ENCODE results near the gene ZBTB4.
"Not testable (repeated sequence)": the region's sequence is repeated elsewhere in the genome, so short reads cannot be mapped to it uniquely, and the experiment has no call there.

The ZBTB4 gene

GRCh38 chr17:7483255-7484066 is 4.0 kb upstream of the ZBTB4 start:
- no peak overlapping the region for H2BK120ac ChIP-seq (ENCODE audit: low read depth, low read length)
- DNase-seq (ENCODE audit: low spot score) = peak; percentile 94
- peak overlapping the region; percentile 71 for H3K9ac ChIP-seq (ENCODE audit: low read depth, low read length, poor library complexity)
- H2BK5ac ChIP-seq (ENCODE audit: low read length) = peak overlapping the region; percentile 14
- no peak overlapping the region for H3K14ac ChIP-seq (ENCODE audit: low read length)
- H3K4ac ChIP-seq (ENCODE audit: low read length) = peak overlapping the region; percentile 58
- peak overlapping the region; percentile 96 for H2AFZ ChIP-seq (ENCODE audit: low read length)
- H3K27ac ChIP-seq (replicated peaks; ENCODE audit: low read length) = peak overlapping the region; percentile 97
- peak overlapping the region; percentile 72 for H4K8ac ChIP-seq (ENCODE audit: low read depth, low read length)
- peak overlapping the region; percentile 46 for H4K91ac ChIP-seq (ENCODE audit: low read depth, low read length, poor library complexity)
- peaks cover 0 to 23% of the 10 kb centered on the region in 2 donors for H3K36me3 ChIP-seq (replicated peaks in 1 of 2; ENCODE audit: control insufficient read depth in 2 of 2, insufficient read depth in 2 of 2, low read length in 2 of 2)
- H2BK12ac ChIP-seq (ENCODE audit: low read length) = no peak overlapping the region
- H3K23ac ChIP-seq (ENCODE audit: low read depth, low read length, poor library complexity) = no peak overlapping the region
- H2BK15ac ChIP-seq (ENCODE audit: low read length) = peak overlapping the region; percentile 69
- no peaks in the 10 kb centered on the region for H3K9me3 ChIP-seq (replicated peaks in 1 of 2; ENCODE audit: control insufficient read depth in 2 of 2, insufficient read depth in 1 of 2, low read depth in 1 of 2, low read length in 2 of 2)
- H3K4me3 ChIP-seq (ENCODE audit: low read length in 2 of 2) = peak overlapping the region; percentile 68 to 93
- H3K27me3 ChIP-seq (ENCODE audit: control insufficient read depth in 3 of 3, insufficient read depth in 3 of 3, low read depth in 1 of 3, low read length in 3 of 3) = no peaks in the 10 kb centered on the region
- WGBS, 2 donors (ENCODE audit: extremely low coverage in 2 of 2, insufficient read length in 2 of 2, insufficient replicate concordance in 1 of 2) = no CpG with 5 or more reads among the region's 38 CpGs
- peaks cover 18 to 25% of the 10 kb centered on the region in 2 donors for H3K4me1 ChIP-seq (ENCODE audit: control insufficient read depth in 2 of 2, insufficient read depth in 1 of 2, low read depth in 1 of 2, low read length in 2 of 2)
- H3K4me2 ChIP-seq (ENCODE audit: insufficient read depth, low read length, poor library complexity, severe bottlenecking) = peak overlapping the region; percentile 60
- H2AK5ac ChIP-seq (ENCODE audit: low read depth, low read length) = peak overlapping the region; percentile 53
- peaks cover 1% of the 10 kb centered on the region for H3K79me1 ChIP-seq (ENCODE audit: low read depth, low read length)
- peak overlapping the region; percentile 95 for H3K18ac ChIP-seq (ENCODE audit: low read length)

DNA sequence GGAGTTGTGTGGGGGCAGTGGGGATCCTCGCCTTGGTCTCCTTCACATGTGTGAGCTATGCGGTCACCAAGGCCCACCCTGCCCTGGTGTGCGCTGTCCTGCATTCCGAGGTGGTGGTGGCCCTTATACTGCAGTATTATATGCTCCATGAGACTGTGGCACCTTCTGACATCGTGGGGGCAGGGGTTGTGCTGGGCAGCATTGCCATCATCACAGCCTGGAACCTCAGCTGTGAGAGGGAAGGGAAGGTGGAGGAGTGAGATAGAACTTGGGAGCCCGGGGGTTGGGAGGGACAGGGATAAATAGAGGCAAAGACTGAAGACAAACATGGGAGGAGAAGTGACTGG is 3.3 kb upstream of the ZBTB4 start:
- not testable (repeated sequence) for H3K27me3 ChIP-seq (ENCODE audit: control insufficient read depth in 3 of 3, insufficient read depth in 3 of 3, low read depth in 1 of 3, low read length in 3 of 3); H2BK12ac ChIP-seq (ENCODE audit: low read length); DNase-seq (ENCODE audit: low spot score); H2BK120ac ChIP-seq (ENCODE audit: low read depth, low read length); H3K18ac ChIP-seq (ENCODE audit: low read length); H3K79me1 ChIP-seq (ENCODE audit: low read depth, low read length); H3K14ac ChIP-seq (ENCODE audit: low read length); H3K4ac ChIP-seq (ENCODE audit: low read length); H3K4me2 ChIP-seq (ENCODE audit: insufficient read depth, low read length, poor library complexity, severe bottlenecking); H3K9me3 ChIP-seq (replicated peaks in 1 of 2; ENCODE audit: control insufficient read depth in 2 of 2, insufficient read depth in 1 of 2, low read depth in 1 of 2, low read length in 2 of 2); H3K9ac ChIP-seq (ENCODE audit: low read depth, low read length, poor library complexity)
- peak overlapping the region; percentile 62 for H2BK15ac ChIP-seq (ENCODE audit: low read length)
- no CpG with 5 or more reads among the region's 6 CpGs for WGBS, 2 donors (ENCODE audit: extremely low coverage in 2 of 2, insufficient read length in 2 of 2, insufficient replicate concordance in 1 of 2)
- H3K4me1 ChIP-seq (ENCODE audit: control insufficient read depth in 2 of 2, insufficient read depth in 1 of 2, low read depth in 1 of 2, low read length in 2 of 2) = peaks cover 25 to 31% of the 10 kb centered on the region in 2 donors
- peak overlapping the region in 1 of 2 donors; percentile 68 for H3K4me3 ChIP-seq (ENCODE audit: low read length in 2 of 2)
- H2AK5ac ChIP-seq (ENCODE audit: low read depth, low read length) = peak overlapping the region; percentile 53
- peak overlapping the region; percentile 14 for H2BK5ac ChIP-seq (ENCODE audit: low read length)
- H3K23ac ChIP-seq (ENCODE audit: low read depth, low read length, poor library complexity) = peak overlapping the region; percentile 80
- peak overlapping the region; percentile 72 for H4K8ac ChIP-seq (ENCODE audit: low read depth, low read length)
- peaks cover 0 to 21% of the 10 kb centered on the region in 2 donors for H3K36me3 ChIP-seq (replicated peaks in 1 of 2; ENCODE audit: control insufficient read depth in 2 of 2, insufficient read depth in 2 of 2, low read length in 2 of 2)
- H4K91ac ChIP-seq (ENCODE audit: low read depth, low read length, poor library complexity) = peak overlapping the region; percentile 46
- H2AFZ ChIP-seq (ENCODE audit: low read length) = peak overlapping the region; percentile 96
- peak overlapping the region; percentile 97 for H3K27ac ChIP-seq (replicated peaks; ENCODE audit: low read length)

DNA sequence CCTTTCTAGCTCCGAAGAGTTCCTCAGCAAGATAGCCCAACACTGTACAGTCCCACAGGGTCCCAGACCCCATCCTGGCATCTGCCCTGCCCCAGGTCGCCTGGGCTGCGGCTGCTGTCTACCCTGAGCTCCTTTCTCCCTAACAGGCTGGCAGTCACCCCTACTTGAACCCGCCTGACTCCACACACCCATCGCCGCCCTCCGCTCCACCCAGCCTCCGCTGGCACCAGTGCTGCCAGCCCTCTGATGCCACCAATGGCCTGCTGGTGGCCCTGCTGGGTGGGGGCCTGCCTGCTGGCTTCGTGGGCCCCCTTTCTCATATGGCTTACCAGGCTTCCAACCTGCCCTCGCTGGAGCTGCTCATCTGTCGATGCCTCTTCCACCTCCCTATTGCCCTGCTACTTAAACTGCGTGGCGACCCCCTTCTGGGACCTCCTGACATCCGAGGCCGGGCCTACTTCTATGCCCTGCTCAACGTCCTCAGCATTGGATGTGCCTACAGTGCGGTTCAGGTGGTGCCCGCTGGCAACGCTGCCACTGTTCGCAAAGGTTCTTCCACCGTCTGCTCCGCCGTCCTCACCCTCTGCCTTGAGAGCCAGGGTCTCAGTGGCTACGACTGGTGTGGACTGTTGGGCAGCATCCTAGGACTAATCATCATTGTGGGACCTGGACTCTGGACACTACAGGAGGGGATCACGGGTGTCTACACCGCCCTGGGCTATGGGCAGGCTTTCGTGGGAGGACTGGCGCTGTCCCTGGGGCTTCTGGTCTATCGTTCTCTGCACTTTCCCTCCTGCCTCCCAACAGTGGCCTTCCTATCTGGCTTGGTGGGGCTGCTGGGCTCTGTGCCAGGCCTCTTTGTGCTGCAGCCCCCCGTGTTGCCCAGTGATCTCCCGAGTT is 2.7 kb upstream of the ZBTB4 start:
- H4K8ac ChIP-seq (ENCODE audit: low read depth, low read length); DNase-seq (ENCODE audit: low spot score); H3K9me3 ChIP-seq (replicated peaks in 1 of 2; ENCODE audit: control insufficient read depth in 2 of 2, insufficient read depth in 1 of 2, low read depth in 1 of 2, low read length in 2 of 2); H3K79me1 ChIP-seq (ENCODE audit: low read depth, low read length); H3K14ac ChIP-seq (ENCODE audit: low read length); H3K18ac ChIP-seq (ENCODE audit: low read length); H3K27me3 ChIP-seq (ENCODE audit: control insufficient read depth in 3 of 3, insufficient read depth in 3 of 3, low read depth in 1 of 3, low read length in 3 of 3); H2BK12ac ChIP-seq (ENCODE audit: low read length); H3K27ac ChIP-seq (replicated peaks; ENCODE audit: low read length); H3K4me2 ChIP-seq (ENCODE audit: insufficient read depth, low read length, poor library complexity, severe bottlenecking); H3K9ac ChIP-seq (ENCODE audit: low read depth, low read length, poor library complexity); H2AFZ ChIP-seq (ENCODE audit: low read length); H2BK120ac ChIP-seq (ENCODE audit: low read depth, low read length): not testable (repeated sequence)
- Histone ChIP-seq H2BK5ac (ENCODE audit: low read length) (peak overlapping the region; percentile 43), H3K4me1 (ENCODE audit: control insufficient read depth in 2 of 2, insufficient read depth in 1 of 2, low read depth in 1 of 2, low read length in 2 of 2) (peaks cover 28 to 36% of the 10 kb centered on the region in 2 donors), H2AK5ac (ENCODE audit: low read depth, low read length) (peak overlapping the region; percentile 60), H3K36me3 (replicated peaks in 1 of 2; ENCODE audit: control insufficient read depth in 2 of 2, insufficient read depth in 2 of 2, low read length in 2 of 2) (peaks cover 0 to 15% of the 10 kb centered on the region in 2 donors), H3K4me3 (ENCODE audit: low read length in 2 of 2) (peak overlapping the region in 1 of 2 donors; percentile 68), H4K91ac (ENCODE audit: low read depth, low read length, poor library complexity) (peak overlapping the region; percentile 22), H3K23ac (ENCODE audit: low read depth, low read length, poor library complexity) (peak overlapping the region; percentile 80), H3K4ac (ENCODE audit: low read length) (peak overlapping the region; percentile 46), H2BK15ac (ENCODE audit: low read length) (peak overlapping the region; percentile 62)
- no CpG with 5 or more reads among the region's 31 CpGs for WGBS, 2 donors (ENCODE audit: extremely low coverage in 2 of 2, insufficient read length in 2 of 2, insufficient replicate concordance in 1 of 2)

DNA sequence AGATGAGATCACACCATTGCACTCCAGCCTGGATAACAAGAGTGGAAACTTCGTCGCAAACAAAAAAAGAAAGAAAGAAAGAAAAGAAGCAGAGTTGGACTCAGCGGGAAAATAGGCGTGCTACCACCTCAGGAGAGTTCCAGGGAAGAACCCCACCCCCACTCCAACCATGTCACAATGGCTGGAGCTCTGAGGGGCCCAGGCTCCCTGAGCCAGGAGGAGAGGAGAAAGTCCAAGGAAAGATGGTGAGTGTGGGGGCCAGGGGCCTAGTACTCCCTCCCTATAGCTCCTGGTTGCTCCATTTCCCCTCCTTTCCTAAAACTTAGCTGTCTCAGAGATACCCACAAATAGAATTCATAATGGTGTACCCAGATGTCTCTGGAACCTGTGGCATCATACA is 1.8 kb upstream of the ZBTB4 start, which contains the start of gene SLC35G6:
TSS of gene SLC35G6 (plus strand) at position 172 of the 400 bp plus-strand sequence. CDS start at position 243, 71 bp downstream.
- H3K36me3 ChIP-seq (replicated peaks in 1 of 2; ENCODE audit: control insufficient read depth in 2 of 2, insufficient read depth in 2 of 2, low read length in 2 of 2); H4K91ac ChIP-seq (ENCODE audit: low read depth, low read length, poor library complexity); H3K9ac ChIP-seq (ENCODE audit: low read depth, low read length, poor library complexity); H2BK120ac ChIP-seq (ENCODE audit: low read depth, low read length); H3K79me1 ChIP-seq (ENCODE audit: low read depth, low read length); H3K14ac ChIP-seq (ENCODE audit: low read length); H3K27me3 ChIP-seq (ENCODE audit: control insufficient read depth in 3 of 3, insufficient read depth in 3 of 3, low read depth in 1 of 3, low read length in 3 of 3); H3K9me3 ChIP-seq (replicated peaks in 1 of 2; ENCODE audit: control insufficient read depth in 2 of 2, insufficient read depth in 1 of 2, low read depth in 1 of 2, low read length in 2 of 2); H3K27ac ChIP-seq (replicated peaks; ENCODE audit: low read length); H3K18ac ChIP-seq (ENCODE audit: low read length); H4K8ac ChIP-seq (ENCODE audit: low read depth, low read length); DNase-seq (ENCODE audit: low spot score); H2BK12ac ChIP-seq (ENCODE audit: low read length): not testable (repeated sequence)
- no CpG with 5 or more reads among the region's 4 CpGs for WGBS, 2 donors (ENCODE audit: extremely low coverage in 2 of 2, insufficient read length in 2 of 2, insufficient replicate concordance in 1 of 2)
- Histone ChIP-seq H2BK15ac (ENCODE audit: low read length) (peak within 1 kb of the TSS; percentile 40), H2AK5ac (ENCODE audit: low read depth, low read length) (peak within 1 kb of the TSS; percentile 60), H3K4me3 (ENCODE audit: low read length in 2 of 2) (peak within 1 kb of the TSS in 1 of 2 donors; percentile 92), H2BK5ac (ENCODE audit: low read length) (peak within 1 kb of the TSS; percentile 43), H3K4me1 (ENCODE audit: control insufficient read depth in 2 of 2, insufficient read depth in 1 of 2, low read depth in 1 of 2, low read length in 2 of 2) (peaks cover 28 to 34% of the 10 kb centered on the region in 2 donors), H3K23ac (ENCODE audit: low read depth, low read length, poor library complexity) (peak within 1 kb of the TSS; percentile 25), H3K4me2 (ENCODE audit: insufficient read depth, low read length, poor library complexity, severe bottlenecking) (peak within 1 kb of the TSS; percentile 77), H3K4ac (ENCODE audit: low read length) (peak within 1 kb of the TSS; percentile 46), H2AFZ (ENCODE audit: low read length) (peak within 1 kb of the TSS; percentile 88)
